ENCODE results near the gene SULF2.

Gene SULF2

DNA sequence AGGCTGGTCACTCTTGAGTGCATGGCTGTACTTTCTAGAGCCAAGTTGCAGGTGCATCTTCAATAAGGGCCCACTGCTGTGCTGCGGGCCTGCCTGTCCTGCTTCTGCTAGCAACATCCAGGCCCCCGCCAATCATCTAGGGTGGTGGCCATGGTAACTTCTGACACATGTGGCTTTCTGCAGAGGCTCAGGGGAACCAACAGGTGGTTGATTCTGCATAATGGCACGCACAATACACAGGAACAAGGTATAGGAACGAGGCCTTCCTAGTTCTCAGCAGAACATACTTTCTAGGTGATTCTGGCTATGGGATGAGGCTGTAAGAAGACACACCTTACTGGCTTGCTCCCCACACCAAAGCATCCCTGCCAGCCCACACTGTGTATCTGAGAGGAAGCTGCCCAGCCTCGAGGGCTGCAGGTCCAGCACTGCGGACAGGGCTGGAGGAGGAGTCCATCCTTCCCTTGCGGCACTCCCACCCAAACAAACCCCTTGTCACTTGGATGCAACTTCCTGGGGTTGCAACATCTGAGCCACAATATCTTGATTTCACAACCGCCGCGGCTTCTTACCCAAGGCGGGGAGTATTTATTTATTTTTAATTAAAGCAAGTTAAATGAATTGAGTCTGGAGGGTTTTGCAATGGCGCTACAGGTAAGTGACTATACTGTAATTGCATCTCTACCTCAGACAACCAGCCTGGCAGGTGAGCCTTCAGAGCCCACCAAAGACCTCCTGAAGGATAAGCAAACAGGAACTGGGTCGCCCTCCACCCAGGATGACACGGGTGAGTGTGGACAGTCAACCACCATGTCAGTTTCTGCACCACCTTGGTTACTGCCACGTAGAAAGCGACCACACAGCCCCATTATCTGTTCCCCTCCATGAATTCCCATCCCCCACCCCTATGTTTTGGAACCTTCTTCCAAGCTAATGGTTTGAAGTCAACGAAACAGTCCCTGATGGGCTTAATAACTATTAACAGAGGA lies 49.6 kb downstream of the SULF2 start:
- no peak for DNase-seq

GRCh38 chr20:47734870-47735269 lies 50.4 kb downstream of the SULF2 start:
- DNase-seq, result no peak

- no peak for DNase-seq
These were observed 51.4 kb downstream of the SULF2 start for GRCh38 chr20:47733892-47734291.

- no peak for DNase-seq
These were observed 54.5 kb downstream of the SULF2 start for GRCh38 chr20:47730744-47731143.

GRCh38 chr20:47729472-47729871 lies 55.8 kb downstream of the SULF2 start:
- DNase-seq, result no peak

GRCh38 chr20:47727909-47728361 lies 57.3 kb downstream of the SULF2 start:
- no peak for DNase-seq

GRCh38 chr20:47727170-47727880 lies 58.0 kb downstream of the SULF2 start:
- DNase-seq, result peak; percentile 76

DNA sequence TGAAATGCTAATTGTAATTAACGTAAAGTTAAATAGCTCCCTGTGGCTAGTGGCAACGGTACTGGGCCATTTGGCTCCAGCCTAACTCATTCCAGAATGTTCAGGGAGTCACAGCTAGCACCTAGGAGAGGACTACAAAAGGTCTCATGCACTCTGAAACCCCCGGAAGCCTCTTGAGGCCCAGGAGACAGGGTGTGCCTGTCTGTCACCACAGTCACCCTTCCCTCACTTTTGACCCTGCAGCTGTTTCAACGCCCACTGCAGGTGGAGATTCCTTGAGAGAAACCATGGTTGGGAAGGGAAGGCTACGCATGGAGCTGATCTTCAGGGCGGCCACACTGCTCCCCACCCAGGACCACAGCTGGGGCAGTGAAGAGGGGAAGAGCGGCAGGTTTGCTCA lies 58.6 kb downstream of the SULF2 start:
- DNase-seq, result no peak

GRCh38 chr20:47725248-47725973 lies 59.9 kb downstream of the SULF2 start:
- DNase-seq, result peak; percentile 86

- no peak for DNase-seq
These were observed 60.4 kb downstream of the SULF2 start for GRCh38 chr20:47724910-47725247.

- DNase-seq, result no peak
These were observed 60.9 kb downstream of the SULF2 start for GRCh38 chr20:47724396-47724795.

DNA sequence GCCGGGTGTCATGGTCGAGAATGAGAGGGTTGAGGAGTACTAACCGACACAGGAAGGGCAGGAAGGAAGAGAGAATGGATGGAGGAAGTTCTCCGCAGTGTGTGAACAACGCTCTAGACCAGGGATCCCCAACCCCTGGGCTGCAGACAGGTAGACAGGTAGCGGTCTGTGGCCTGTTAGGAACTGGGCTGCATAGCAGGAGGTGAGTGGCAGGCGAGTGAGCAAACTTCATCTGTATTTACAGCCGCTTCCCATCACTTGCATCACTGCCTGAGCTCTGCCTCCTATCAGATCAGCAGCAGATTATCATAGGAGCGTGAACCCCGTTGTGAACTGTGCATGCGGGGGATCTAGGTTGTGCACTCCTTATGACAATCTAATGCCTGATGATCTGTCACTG lies 62.0 kb downstream of the SULF2 start:
- DNase-seq, result no peak

- DNase-seq, result no peak
These were observed 64.4 kb downstream of the SULF2 start for GRCh38 chr20:47720636-47721427.

DNA sequence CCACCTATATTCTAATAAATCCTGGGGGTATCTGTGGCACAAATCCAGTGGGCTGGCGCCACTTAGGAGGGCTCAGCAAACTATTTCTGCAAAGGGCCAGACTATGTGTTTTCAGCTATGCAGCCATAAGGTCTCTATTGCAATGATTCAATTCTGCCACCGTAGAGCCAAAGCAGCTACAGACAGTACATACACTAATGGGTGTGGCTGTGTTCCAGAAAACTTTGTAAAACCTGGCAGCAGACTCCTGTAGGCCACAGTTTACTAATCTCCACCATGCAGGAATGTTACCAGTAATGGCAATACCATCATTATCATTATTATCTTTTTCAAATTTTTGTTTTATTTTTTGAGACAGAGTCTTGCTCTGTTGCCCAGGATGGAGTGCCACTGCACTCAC lies 65.7 kb downstream of the SULF2 start:
- DNase-seq, result no peak

DNA sequence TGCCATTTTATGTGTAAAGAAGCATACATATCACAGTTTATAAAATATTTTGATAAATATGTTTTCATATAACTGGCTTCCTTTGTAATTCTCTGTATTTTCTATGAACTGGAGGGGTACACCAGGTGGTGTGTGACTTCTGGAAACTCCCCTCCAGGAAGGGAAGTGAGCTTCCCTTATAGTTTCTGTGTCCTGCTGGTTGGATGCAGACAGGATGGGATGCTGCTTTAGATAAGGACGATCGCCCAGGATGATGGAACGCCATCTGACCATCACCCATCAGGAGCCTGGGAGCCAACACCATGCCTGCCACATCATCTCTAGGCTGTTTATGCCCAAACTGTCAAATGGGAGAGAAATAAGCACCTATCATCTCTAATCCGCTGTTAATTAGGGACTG lies 66.1 kb downstream of the SULF2 start:
- no peak for DNase-seq

DNA sequence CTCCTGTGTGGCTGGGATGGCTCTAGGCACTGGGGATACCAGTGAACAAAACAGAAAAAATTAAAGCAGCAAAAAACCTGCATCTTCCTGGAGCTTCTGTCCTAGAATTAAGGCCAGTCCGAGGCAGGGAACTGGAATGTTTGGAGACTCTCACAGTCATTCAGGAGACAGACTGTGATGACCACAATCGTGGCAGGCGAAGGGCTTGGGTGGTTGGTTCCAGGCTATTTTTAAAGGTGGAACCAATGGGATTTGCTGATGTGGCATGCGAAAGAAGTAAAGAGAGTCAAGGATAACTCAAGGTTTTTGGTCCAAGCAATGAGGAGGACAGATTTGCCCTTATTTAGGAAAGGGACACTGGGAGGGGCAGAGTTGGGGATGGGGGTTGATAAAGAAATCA lies 66.9 kb downstream of the SULF2 start:
- no peak for DNase-seq

GRCh38 chr20:47717421-47717820 lies 67.9 kb downstream of the SULF2 start:
- DNase-seq, result no peak

DNA sequence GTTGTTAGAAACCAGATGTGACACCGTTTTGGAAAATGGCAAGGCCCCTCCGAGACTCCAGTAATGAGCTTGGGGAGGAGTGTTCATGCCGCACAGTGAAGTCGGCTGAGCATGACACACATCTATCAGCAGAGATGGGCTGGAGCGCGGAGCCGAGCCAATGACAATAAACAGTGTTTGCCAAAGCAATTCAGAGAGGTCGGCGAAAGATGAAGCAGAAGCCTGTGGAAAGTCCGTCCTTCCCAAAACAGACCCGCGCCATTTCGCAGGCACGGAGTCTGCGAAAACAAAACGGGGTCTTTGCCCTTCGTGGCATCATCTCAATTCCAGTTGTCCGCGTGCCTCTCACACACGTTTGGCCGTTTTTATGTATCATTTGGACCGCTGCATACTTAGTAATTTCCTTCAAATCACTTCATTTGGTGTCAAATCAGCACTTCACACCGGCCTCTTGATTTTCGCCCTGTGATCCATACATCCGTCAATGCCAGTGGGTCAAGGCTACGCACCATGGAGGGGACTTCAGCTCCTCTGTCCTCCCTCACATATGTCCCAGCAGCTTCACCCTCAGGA lies 71.3 kb downstream of the SULF2 start:
- DNase-seq, result no peak

GRCh38 chr20:47713163-47713562 lies 72.1 kb downstream of the SULF2 start:
- no peak for DNase-seq

- no peak for DNase-seq
These were observed 74.1 kb downstream of the SULF2 start for GRCh38 chr20:47711046-47711752.

GRCh38 chr20:47710665-47711045 lies 74.6 kb downstream of the SULF2 start:
- DNase-seq, result no peak

Data from CD4-positive, alpha-beta T cell treated with Interleukin-17A for 4 hours (primary cell).